Astrocyte (in vitro differentiated cells and primary cell): ENCODE results near the gene COL18A1.

ENCODE experiments used
- EZH2 ChIP-seq: IDR thresholded peaks from 2 replicates; pipeline ENCODE4 v1.6.1; 2012; ENCODE audit warnings: mild to moderate bottlenecking, low read length, inconsistent platforms; ENCODE audit not compliant: insufficient read depth
- TF ChIP-seq, protein P1 (sequence below): IDR thresholded peaks from 2 replicates; pipeline ENCODE4 v1.5.1; 2011; ENCODE audit warnings: low read depth, mild to moderate bottlenecking, inconsistent platforms, low read length, moderate library complexity; ENCODE audit not compliant: insufficient read depth

DNA sequence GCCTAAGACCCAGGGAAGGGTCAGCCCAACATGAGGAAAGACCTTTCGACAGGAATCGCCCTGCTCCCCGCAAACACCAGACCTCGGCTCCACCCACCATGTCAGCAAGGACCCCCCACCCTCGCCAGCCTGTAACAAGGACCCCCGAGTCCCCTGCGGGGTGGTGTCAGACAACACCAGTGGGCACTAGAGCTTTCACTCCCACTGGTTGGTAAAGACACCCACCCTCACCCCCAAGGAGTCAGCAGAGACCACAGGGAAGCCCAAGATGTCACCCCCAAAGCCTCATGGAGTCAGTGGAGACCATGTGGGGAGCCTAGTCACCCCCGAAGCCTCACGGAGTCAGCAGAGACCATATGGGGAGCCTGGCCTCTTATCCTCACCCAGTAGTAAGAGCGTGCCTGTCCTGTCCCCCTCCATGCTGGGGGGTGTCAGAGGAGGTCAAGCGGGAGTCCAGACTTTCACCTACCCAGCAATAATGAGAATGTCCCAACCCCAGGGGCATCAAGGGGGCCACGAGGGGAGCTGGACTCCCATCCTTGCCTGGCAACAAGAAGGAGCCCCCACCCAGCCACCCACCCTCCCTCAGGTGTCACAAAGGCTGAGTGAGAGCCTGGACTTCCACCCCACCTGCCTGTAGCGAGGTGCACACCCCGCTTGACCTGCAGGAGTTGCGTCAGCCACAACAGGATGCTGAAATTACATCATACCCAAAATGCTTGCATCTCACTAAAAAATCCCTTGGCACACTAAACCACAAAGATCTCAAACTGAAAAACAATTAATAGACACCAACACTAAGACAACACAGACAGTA is 112.5 kb downstream of the COL18A1 start:
- TF ChIP-seq, protein P1, sequence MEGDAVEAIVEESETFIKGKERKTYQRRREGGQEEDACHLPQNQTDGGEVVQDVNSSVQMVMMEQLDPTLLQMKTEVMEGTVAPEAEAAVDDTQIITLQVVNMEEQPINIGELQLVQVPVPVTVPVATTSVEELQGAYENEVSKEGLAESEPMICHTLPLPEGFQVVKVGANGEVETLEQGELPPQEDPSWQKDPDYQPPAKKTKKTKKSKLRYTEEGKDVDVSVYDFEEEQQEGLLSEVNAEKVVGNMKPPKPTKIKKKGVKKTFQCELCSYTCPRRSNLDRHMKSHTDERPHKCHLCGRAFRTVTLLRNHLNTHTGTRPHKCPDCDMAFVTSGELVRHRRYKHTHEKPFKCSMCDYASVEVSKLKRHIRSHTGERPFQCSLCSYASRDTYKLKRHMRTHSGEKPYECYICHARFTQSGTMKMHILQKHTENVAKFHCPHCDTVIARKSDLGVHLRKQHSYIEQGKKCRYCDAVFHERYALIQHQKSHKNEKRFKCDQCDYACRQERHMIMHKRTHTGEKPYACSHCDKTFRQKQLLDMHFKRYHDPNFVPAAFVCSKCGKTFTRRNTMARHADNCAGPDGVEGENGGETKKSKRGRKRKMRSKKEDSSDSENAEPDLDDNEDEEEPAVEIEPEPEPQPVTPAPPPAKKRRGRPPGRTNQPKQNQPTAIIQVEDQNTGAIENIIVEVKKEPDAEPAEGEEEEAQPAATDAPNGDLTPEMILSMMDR, result no peak
- no peak for TF ChIP-seq EZH2
